ENCODE measurements around the gene SSR2.
A peak's percentile ranks its signal among the peaks of the same experiment; 100 is the strongest.
"Not testable (repeated sequence)": the region's sequence is repeated elsewhere in the genome, so short reads cannot be mapped to it uniquely, and the experiment has no call there.

The SSR2 gene

DNA sequence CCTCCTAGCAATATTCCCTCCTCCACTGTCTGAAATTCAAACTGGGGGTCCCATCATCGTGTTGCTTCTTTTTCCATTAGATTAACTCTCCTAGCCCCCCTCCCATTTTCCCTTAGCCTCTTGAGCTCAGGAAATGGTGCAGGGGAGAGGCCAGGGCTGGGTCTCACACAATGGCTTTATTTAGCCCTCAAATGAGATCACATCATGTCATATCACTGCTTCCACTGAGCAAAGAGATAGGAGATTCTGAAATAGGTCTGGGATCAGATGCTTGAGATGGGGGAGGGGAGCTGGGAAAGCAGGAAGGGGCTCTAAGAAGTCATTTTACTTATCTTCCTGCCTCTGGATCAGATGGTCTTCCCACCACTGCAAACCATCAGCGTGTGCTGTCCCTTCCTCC, 24.6 kb downstream of the SSR2 start:
- Histone ChIP-seq H3K27ac (no peak overlapping the region), H3K4me3 (no peak overlapping the region)
- TF ChIP-seq, protein P1, sequence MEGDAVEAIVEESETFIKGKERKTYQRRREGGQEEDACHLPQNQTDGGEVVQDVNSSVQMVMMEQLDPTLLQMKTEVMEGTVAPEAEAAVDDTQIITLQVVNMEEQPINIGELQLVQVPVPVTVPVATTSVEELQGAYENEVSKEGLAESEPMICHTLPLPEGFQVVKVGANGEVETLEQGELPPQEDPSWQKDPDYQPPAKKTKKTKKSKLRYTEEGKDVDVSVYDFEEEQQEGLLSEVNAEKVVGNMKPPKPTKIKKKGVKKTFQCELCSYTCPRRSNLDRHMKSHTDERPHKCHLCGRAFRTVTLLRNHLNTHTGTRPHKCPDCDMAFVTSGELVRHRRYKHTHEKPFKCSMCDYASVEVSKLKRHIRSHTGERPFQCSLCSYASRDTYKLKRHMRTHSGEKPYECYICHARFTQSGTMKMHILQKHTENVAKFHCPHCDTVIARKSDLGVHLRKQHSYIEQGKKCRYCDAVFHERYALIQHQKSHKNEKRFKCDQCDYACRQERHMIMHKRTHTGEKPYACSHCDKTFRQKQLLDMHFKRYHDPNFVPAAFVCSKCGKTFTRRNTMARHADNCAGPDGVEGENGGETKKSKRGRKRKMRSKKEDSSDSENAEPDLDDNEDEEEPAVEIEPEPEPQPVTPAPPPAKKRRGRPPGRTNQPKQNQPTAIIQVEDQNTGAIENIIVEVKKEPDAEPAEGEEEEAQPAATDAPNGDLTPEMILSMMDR (IDR thresholded peaks at IDR 0.05), result no peak
- DNase-seq (ENCODE audit: low spot score), result no peak

DNA sequence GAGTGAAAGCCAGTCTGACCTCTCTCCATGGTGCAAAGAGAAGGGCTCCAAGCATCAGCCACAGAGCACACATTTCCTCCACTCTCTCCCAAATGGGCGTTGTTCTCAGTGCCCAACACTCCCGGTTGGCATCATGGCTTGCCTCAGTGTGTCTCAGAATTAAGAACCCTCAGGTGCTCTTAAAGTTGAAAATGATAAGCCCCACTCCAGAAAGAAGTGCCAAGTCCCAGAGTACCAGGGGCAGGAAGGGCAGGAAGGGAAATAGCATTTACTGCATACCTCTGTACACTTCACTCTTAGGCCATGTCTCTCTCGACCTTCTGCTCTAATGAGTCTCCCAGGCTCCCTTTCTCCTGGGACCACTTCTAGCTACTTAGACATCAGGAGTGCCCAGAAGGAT, 27.2 kb downstream of the SSR2 start:
- H3K27ac ChIP-seq, result no peak overlapping the region

GRCh38 chr1:155990005-155990739, 30.6 kb downstream of the SSR2 start:
- Histone ChIP-seq H3K27ac (peak overlapping the region; percentile 61 to 88), H3K4me3 (no peak overlapping the region)
- TF ChIP-seq, protein P1 (IDR thresholded peaks at IDR 0.05), result no peak
- no peak for DNase-seq (ENCODE audit: low spot score)

More for the DNA sequence above, 27.2 kb downstream of the SSR2 start:
- DNase-seq (ENCODE audit: low spot score), result no peak
- H3K4me3 ChIP-seq, result no peak overlapping the region
- TF ChIP-seq, protein P1 (IDR thresholded peaks at IDR 0.05), result no peak

DNA sequence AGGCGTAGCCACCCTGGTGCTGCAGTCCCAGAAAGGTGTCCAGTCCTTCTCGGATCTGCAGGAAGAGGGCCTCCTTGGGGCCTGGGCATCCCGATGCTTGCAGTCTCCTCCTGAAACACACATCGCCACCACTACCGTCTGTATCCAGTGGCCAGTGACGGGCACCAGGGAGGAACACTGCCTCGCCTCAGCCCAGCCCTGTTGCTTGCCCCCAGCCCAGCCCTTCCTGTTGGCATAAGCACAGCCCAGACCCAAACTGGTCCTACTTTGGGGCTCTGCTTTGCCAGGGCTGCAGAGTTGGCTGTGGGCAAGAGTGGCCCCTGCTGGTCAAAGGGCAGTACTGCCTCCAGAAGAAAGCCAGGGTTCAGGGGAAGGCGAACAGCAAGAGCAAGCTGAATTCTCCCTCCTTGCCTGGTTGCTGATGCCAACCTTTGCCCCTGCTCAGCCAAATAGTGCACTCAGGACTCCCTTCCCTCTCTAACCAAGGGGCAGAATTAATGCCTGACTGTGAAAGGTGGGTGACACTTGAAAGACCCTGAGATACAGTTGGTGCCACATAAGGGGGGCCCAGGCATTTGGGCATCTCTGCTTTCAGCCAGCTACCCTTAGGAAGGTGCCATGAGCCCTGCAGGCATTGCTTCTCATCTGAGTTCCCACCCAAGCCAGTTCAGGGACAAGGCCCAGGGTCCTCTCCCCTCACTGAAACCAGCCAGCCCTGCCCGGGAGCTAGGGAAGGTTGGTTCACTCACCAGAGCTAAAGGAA, 31.3 kb downstream of the SSR2 start:
- peak; percentile 89 for DNase-seq (ENCODE audit: low spot score)
- Histone ChIP-seq H3K4me3 (peak overlapping the region; percentile 74), H3K27ac (peak overlapping the region; percentile 61 to 88)
- TF ChIP-seq, protein P1 (IDR thresholded peaks at IDR 0.05), result peak; percentile 99

DNA sequence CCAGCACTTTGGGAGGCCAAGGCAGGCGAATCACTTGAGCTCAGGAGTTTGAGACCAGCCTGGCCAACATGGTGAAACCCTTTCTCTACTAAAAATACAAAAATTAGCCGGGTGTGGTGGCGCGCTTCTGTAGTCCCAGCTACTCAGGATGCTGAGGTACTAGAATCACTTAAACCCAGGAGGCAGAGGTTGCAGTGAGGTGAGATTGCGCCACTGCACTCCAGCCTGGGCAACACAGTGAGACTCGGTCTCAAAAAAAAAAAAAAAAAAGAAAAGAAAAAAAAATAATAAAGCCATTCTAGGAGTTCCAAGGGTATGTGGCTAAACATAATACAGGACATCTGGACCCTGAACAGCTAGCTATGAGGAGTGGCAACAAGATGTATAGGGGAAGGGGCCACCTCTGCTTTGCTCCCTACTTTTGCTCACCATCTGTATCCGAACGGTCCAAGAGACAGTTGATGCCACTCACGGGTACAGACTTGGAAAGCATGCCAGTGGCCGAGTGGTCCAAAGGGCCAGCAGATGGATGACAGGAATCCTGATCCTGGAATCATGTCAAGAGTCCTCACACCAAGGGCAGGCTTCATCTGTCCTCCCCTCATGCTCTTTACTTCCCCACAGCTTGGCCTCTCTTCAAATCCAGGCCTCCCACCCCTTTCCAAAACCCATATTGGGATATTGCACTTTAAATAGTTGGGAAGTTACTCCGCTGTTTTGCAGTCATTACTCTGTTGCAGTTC, 35.7 kb downstream of the SSR2 start:
- peak overlapping the region; percentile 72 to 94 for H3K27ac ChIP-seq
- H3K4me3 ChIP-seq; DNase-seq (ENCODE audit: low spot score): not testable (repeated sequence)

DNA sequence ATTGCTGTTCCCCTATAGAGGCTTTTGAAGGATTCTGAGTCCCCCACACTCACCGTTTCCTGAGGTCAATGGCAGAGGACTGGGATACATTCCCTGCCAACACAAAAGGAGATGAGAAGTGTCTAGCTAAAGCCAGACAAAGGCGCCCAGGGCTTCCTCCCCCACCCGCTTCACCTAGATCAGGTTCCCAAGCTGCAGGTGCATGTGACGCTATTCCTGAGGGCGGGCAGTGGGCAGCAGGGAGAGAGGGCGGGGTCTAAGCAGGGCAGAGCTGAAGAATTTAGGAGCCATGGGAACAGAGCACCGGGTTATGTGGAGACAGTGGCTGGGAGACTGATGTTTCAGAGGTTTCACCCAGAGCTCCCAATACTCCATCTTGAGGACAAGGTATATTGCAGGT, 36.4 kb downstream of the SSR2 start:
- Histone ChIP-seq H3K4me3 (no peak overlapping the region), H3K27ac (peak overlapping the region; percentile 72 to 94)
- DNase-seq (ENCODE audit: low spot score), result no peak
- TF ChIP-seq, protein P1 (IDR thresholded peaks at IDR 0.05), result no peak
